HEK293 (cell line): Measurements from ENCODE around the gene RPL22.
A peak's percentile ranks its signal among the peaks of the same experiment; 100 is the strongest.

Experiments used
- ZNF404 ChIP-seq: fragments of 450-650 bp; formaldehyde crosslinking; IDR thresholded peaks from 2 replicates; pipeline ENCODE4 v1.5.1; 2017; ENCODE audit warnings: missing biosample characterization, missing genetic modification characterization
- TF ChIP-seq, protein P1 (sequence below): fragments of 450-650 bp; formaldehyde crosslinking; IDR thresholded peaks from 2 replicates; pipeline ENCODE4 v1.5.1; 2016; ENCODE audit warnings: missing biosample characterization, missing genetic modification characterization
- TF ChIP-seq, protein P2 (sequence below): fragments of 450-650 bp; formaldehyde crosslinking; IDR thresholded peaks from 2 replicates; pipeline ENCODE4 v1.5.1; 2017; ENCODE audit warnings: missing biosample characterization, missing genetic modification characterization

DNA sequence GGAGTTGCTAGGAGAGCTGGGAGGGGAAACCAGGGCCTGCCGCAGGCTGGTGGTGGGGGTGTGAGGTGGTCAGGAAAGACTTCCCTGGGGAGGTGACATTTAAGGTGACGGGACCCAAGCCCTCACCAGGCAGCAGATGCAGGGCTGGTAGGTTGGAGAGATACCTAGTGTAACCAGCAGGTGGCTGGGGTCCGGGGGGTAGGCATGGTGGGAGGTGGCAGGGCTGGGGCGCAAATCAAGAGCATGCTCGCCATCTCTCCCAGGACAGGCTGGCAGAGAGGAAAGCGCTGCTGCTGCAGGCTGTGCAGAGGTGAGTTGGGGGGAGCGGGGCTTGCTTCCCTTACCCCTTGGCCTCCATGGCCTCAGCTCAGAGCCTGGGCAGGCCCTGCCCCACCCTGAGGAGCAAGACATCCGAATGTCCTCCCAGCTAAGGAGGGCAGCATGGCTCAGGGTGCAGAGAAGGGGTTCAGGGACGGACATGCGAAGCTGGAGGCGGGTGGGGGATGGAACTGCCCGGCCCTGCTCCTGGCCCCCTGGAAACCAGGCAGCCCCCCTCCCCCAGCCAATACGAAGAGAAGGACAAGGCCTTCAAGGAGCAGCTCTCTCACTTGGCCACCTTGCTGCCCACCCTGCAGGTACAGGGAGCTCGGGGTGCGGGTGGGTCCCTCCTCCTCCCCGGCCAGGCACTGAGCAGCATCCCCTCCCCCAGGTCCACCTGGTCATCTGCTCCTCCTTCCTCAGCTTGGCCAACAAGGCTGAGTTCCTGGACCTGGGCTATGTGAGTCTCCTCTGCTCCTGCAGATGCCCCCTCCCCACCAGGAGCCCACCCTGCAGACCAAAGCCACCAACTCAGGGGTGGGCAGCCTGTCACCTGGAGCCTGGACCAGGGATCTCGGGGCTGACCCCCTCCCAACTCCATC is 10.5 kb upstream of the RPL22 start:
- TF ChIP-seq, protein P1, sequence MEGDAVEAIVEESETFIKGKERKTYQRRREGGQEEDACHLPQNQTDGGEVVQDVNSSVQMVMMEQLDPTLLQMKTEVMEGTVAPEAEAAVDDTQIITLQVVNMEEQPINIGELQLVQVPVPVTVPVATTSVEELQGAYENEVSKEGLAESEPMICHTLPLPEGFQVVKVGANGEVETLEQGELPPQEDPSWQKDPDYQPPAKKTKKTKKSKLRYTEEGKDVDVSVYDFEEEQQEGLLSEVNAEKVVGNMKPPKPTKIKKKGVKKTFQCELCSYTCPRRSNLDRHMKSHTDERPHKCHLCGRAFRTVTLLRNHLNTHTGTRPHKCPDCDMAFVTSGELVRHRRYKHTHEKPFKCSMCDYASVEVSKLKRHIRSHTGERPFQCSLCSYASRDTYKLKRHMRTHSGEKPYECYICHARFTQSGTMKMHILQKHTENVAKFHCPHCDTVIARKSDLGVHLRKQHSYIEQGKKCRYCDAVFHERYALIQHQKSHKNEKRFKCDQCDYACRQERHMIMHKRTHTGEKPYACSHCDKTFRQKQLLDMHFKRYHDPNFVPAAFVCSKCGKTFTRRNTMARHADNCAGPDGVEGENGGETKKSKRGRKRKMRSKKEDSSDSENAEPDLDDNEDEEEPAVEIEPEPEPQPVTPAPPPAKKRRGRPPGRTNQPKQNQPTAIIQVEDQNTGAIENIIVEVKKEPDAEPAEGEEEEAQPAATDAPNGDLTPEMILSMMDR (tag by site-specific recombination): peak; percentile 22; the same call in 1 of the 2 replicates
- no peak for TF ChIP-seq ZNF404
- TF ChIP-seq, protein P2, sequence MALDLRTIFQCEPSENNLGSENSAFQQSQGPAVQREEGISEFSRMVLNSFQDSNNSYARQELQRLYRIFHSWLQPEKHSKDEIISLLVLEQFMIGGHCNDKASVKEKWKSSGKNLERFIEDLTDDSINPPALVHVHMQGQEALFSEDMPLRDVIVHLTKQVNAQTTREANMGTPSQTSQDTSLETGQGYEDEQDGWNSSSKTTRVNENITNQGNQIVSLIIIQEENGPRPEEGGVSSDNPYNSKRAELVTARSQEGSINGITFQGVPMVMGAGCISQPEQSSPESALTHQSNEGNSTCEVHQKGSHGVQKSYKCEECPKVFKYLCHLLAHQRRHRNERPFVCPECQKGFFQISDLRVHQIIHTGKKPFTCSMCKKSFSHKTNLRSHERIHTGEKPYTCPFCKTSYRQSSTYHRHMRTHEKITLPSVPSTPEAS (tag by site-specific recombination): no peak
